Measurements from ENCODE around the gene ANKS3. TPM values are rescaled to one million over a fixed set of nuclear protein-coding genes. Genes with fewer than 3 reads are reported as not detected.
"Not testable (repeated sequence)": the region's sequence is repeated elsewhere in the genome, so short reads cannot be mapped to it uniquely, and the experiment has no call there.

Gene ANKS3
- total and polyA plus RNA-seq, 8 donors = 8.7 to 69.1 (median 12.6) TPM

- Histone ChIP-seq H3K4me1 (no peaks in the 10 kb centered on the region), H3K9me3 (no peaks in the 10 kb centered on the region), H3K36me3 (no peaks in the 10 kb centered on the region), H3K4me3 (no peak overlapping the region), H3K27me3 (no peaks in the 10 kb centered on the region), H3K27ac (no peak overlapping the region)
- intact Hi-C loops (cut with DNase I) = no loop called here
- FAIRE-seq = no peak
- 76 to 80% methylated on average over 8 of the region's 8 CpGs for WGBS, 2 donors
- DNase-seq = no peak
- no peak for TF ChIP-seq CTCF (IDR thresholded peaks at IDR 0.05)
- peak in 1 of 4 donors; percentile 22 for ATAC-seq
Observed at GRCh38 chr16:4746215-4746614, 12.1 kb upstream of the ANKS3 start.

- DNase-seq (no peak), ATAC-seq (peak in 1 of 4 donors; percentile 6), FAIRE-seq (no peak)
- Histone ChIP-seq H3K4me1 (no peaks in the 10 kb centered on the region), H3K27ac (no peak overlapping the region), H3K4me3 (no peak overlapping the region), H3K36me3 (no peaks in the 10 kb centered on the region), H3K9me3 (no peaks in the 10 kb centered on the region), H3K27me3 (no peaks in the 10 kb centered on the region)
- intact Hi-C loops (cut with DNase I) = no loop called here
- WGBS, 2 donors = 80 to 94% methylated on average over 3 of the region's 3 CpGs
- no peak for TF ChIP-seq CTCF (IDR thresholded peaks at IDR 0.05)
Observed at GRCh38 chr16:4745274-4745569, 11.2 kb upstream of the ANKS3 start.

- H3K27me3 ChIP-seq = no peaks in the 10 kb centered on the region
- no peaks in the 10 kb centered on the region for H3K36me3 ChIP-seq
- no peak for TF ChIP-seq CTCF (IDR thresholded peaks at IDR 0.05)
- 73 to 77% methylated on average over 13 of the region's 13 CpGs for WGBS, 2 donors
- H3K4me1 ChIP-seq = no peaks in the 10 kb centered on the region
- intact Hi-C loops (cut with DNase I) = no loop called here
- no peak overlapping the region for H3K4me3 ChIP-seq
- DNase-seq = no peak
- peak in 1 of 4 donors; percentile 12 for ATAC-seq
- no peak overlapping the region for H3K27ac ChIP-seq
- no peaks in the 10 kb centered on the region for H3K9me3 ChIP-seq
- FAIRE-seq = no peak
Observed at GRCh38 chr16:4744555-4745273, 10.6 kb upstream of the ANKS3 start.

- ATAC-seq (peak in 3 of 4 donors; percentile 32 to 55 (median 45)), DNase-seq (no peak), FAIRE-seq (no peak)
- no peaks in the 10 kb centered on the region for H3K4me1 ChIP-seq
- no peaks in the 10 kb centered on the region for H3K9me3 ChIP-seq
- peak overlapping the region in 1 of 4 donors; percentile 25 for H3K4me3 ChIP-seq
- H3K27ac ChIP-seq = no peak overlapping the region
- WGBS, 2 donors = 35 to 38% methylated on average over 14 of the region's 14 CpGs
- TF ChIP-seq CTCF (IDR thresholded peaks at IDR 0.05) = no peak
- no peaks in the 10 kb centered on the region for H3K36me3 ChIP-seq
- intact Hi-C loops (cut with DNase I) = no loop called here
- no peaks in the 10 kb centered on the region for H3K27me3 ChIP-seq
Observed at GRCh38 chr16:4743226-4743878, 9.3 kb upstream of the ANKS3 start.

GRCh38 chr16:4738370-4738769 is 4.3 kb upstream of the ANKS3 start:
- H3K27me3 ChIP-seq; ATAC-seq; H3K4me1 ChIP-seq; H3K4me3 ChIP-seq; H3K9me3 ChIP-seq; DNase-seq; FAIRE-seq; intact Hi-C loops (cut with DNase I); H3K36me3 ChIP-seq; H3K27ac ChIP-seq: not testable (repeated sequence)
- WGBS, 2 donors = 76 to 77% methylated on average over 5 of the region's 5 CpGs
